CD4-positive, alpha-beta T cell treated with Interleukin-17A for 1 hour (primary cell): ENCODE data around the gene NUDC.

Experiments used
- DNase-seq: peaks from one replicate; pipeline ENCODE4 v3.0.0-alpha.2; 2020

Gene NUDC

DNA sequence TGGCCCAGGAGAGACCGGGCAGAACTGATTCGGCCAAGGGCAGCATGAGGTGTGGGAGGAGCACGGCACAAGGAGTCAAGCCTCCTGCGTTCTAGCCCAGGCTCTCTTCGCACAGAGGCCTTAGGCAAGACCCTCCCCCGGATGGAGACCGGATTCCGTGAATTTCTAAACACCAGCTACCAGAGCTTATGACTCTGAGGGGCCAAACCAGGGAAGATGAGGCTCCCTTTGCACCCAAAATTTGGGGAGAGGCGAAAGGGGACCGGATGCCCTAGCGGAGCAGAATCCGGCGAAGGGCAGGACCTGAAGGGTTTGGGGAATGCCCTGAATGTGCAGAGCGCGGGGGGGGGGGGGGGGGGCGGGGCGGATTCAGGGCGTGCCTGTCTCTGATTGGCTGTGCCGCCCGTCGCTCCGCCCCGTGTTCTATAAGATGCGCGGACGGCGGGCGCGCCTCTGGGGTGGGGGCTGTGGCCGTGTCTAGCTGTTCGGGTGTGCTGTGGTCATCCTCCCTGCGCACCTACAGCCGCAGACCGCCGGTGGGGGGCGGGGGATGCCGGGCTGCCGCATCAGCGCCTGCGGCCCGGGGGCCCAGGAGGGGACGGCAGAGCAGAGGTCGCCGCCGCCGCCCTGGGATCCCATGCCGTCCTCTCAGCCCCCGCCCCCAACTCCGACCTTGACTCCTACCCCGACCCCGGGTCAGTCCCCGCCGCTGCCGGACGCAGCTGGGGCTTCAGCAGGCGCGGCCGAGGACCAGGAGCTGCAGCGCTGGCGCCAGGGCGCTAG, 71.9 kb downstream of the NUDC start, which contains the start of gene TRNP1:
TRNP1 (plus strand) TSS at position 456 of the 783 bp plus-strand sequence; CDS start at position 551, 95 bp downstream.
- DNase-seq: peak; percentile 79

DNA sequence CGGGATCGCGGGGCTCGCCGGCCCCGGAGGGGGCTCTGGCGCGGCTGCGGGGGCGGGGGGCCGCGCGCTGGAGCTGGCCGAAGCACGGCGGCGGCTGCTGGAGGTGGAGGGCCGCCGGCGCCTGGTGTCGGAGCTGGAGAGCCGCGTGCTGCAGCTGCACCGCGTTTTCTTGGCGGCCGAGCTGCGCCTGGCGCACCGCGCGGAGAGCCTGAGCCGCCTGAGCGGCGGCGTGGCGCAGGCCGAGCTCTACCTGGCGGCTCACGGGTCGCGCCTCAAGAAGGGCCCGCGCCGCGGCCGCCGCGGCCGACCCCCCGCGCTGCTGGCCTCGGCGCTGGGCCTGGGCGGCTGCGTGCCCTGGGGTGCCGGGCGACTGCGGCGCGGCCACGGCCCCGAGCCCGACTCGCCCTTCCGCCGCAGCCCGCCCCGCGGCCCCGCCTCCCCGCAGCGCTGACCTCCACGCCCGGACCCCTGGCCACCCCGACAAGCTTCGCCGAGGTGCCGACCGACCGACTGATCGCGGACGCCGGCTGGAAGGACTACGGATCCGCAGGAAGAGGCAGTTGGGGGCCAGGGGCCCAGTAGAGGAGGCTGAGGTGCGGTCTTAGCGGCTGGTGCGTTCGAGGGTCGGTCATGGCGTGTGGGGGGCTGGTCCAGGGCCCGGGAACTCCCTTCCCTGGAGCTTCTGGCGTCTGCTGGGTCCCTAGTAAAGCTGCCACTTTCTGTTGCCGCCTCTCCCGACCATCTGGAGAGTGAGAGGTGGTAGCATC, 72.7 kb downstream of the NUDC start:
- DNase-seq: peak; percentile 20

DNA sequence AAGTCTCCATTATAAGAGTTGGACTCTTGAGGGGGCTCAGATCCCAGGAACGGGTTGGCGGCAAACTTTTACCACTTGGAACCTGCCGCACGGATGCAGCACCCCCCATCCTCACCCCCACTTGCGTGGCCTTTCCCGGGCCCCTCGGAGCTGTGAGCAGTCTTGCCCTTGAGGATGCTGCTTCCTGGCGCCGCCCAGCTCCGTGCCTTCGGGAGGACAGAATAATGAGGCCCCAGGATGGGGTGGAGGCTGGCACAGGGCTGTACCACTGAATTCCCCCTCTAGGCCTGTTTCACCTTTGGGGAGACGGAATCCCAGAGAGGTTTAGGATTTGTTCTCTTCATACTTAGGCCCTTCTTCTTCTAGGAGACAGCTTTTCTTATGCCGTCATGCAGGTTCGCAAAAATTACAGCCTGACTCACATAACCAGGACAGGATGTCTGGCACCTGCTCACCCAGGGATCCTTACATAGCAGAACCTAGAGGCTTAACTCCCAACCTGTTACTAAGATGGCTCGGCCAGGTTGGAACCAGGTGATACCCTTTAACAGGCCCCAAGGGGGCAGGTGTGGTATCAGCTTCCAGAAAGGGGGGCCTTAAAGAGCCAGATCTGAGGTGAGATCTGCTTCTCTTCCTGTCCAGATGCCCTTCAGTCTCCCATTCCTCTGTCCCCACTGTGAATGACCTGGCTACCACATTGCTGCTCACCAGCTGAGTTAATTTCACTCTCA, 73.4 kb downstream of the NUDC start:
- DNase-seq: no peak

DNA sequence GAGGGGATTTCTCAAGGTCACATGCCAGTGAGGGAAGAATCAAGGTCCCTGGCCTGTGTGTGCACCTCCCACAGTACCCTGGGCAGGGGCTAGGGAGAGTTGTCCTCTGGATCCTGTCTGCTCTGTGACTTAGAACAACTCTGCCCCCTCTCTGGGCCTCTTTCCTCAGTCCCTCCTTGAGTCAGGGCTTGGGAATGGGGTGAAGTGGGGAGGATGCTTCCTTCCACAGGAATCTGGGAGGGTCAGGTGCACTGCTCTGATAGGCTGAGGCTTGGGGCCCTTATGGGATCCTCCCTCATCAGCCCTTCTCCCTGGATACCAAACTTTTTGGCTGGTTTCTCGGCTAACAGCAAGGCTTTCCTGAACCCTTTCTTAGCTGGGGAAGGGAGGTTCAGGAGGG, 74.5 kb downstream of the NUDC start:
- no peak for DNase-seq
